ENCODE results near the gene FAM234B. TPM values are rescaled to one million over a fixed set of nuclear protein-coding genes. Genes with fewer than 3 reads are reported as not detected.

The FAM234B gene
- total RNA-seq, 1 experiment from 2014 or later = 3.3 TPM

GRCh38 chr12:13002301-13003097, 41.7 kb upstream of the FAM234B start:
- Histone ChIP-seq H3K36me3 (ENCODE audit: low read depth, low read length) (no peaks in the 10 kb centered on the region), H4K20me1 (ENCODE audit: low read length) (no peaks in the 10 kb centered on the region), H3K9ac (ENCODE audit: low read length) (no peak overlapping the region), H2AFZ (ENCODE audit: low read length) (no peak overlapping the region), H3K27ac (ENCODE audit: low read length) (no peak overlapping the region), H3K9me3 (ENCODE audit: low read length) (no peaks in the 10 kb centered on the region), H3K4me1 (ENCODE audit: insufficient read depth, low read length) (peaks cover 16% of the 10 kb centered on the region), H3F3A (ENCODE audit: low read length, unreplicated experiment) (no peaks in the 10 kb centered on the region), H3K27me3 (ENCODE audit: low read length) (no peaks in the 10 kb centered on the region), H3K9me2 (replicated peaks; ENCODE audit: low read length) (no peaks in the 10 kb centered on the region), H3K4me2 (ENCODE audit: low read length) (0 out of 2 replicates have a peak overlapping the region, but pooled peaks have one; percentile 97), H3K4me3 (ENCODE audit: low read length) (no peak overlapping the region), H3K79me2 (ENCODE audit: low read length) (peaks cover 39% of the 10 kb centered on the region)
- TF ChIP-seq EZH2phosphoT487 (IDR thresholded peaks at IDR 0.05; ENCODE audit: borderline replicate concordance, low read length) (no peak), CTCF (conservative IDR thresholded peaks at IDR 0.05; ENCODE audit: low read depth, low read length) (no peak), EZH2 (IDR thresholded peaks at IDR 0.05; ENCODE audit: low read length, unreplicated experiment) (no peak)
- no peak for DNase-seq
- ChIA-PET CTCF (no interaction called here), POLR2A (ENCODE audit: unreplicated experiment) (interaction anchor here (0.6 kb wide), 1 partner anchor 86 kb away, joined by 5 read pairs; no protein-coding TSS in a partner anchor)
- intact Hi-C loops (cut with micrococcal nuclease) = loop anchor here (5.0 kb wide), 3 partner anchors 135 to 220 kb away; no protein-coding TSS in a partner anchor
- no peak for ATAC-seq
- BruUV-seq (replicated peaks) = TSS peak; percentile 7

- intact Hi-C loops (cut with micrococcal nuclease) = loop anchor here (5.0 kb wide), 3 partner anchors 133 to 218 kb away; no protein-coding TSS in a partner anchor
- BruUV-seq (replicated peaks) = no TSS peak
- no peak overlapping the region for H3K9ac ChIP-seq (ENCODE audit: low read length)
- H3K9me2 ChIP-seq (replicated peaks; ENCODE audit: low read length) = no peaks in the 10 kb centered on the region
- H3K4me2 ChIP-seq (ENCODE audit: low read length) = no peak overlapping the region
- no peaks in the 10 kb centered on the region for H3K36me3 ChIP-seq (ENCODE audit: low read depth, low read length)
- H2AFZ ChIP-seq (ENCODE audit: low read length) = no peak overlapping the region
- no peak for DNase-seq
- H3K27ac ChIP-seq (ENCODE audit: low read length) = no peak overlapping the region
- H3K27me3 ChIP-seq (ENCODE audit: low read length) = no peaks in the 10 kb centered on the region
- peaks cover 21% of the 10 kb centered on the region for H3K79me2 ChIP-seq (ENCODE audit: low read length)
- H3K4me3 ChIP-seq (ENCODE audit: low read length) = no peak overlapping the region
- H3F3A ChIP-seq (ENCODE audit: low read length, unreplicated experiment) = no peaks in the 10 kb centered on the region
- no peak for ATAC-seq
- H4K20me1 ChIP-seq (ENCODE audit: low read length) = no peaks in the 10 kb centered on the region
- TF ChIP-seq EZH2phosphoT487 (IDR thresholded peaks at IDR 0.05; ENCODE audit: borderline replicate concordance, low read length) (no peak), CTCF (conservative IDR thresholded peaks at IDR 0.05; ENCODE audit: low read depth, low read length) (no peak), EZH2 (IDR thresholded peaks at IDR 0.05; ENCODE audit: low read length, unreplicated experiment) (no peak)
- H3K9me3 ChIP-seq (ENCODE audit: low read length) = no peaks in the 10 kb centered on the region
- POLR2A ChIA-PET (ENCODE audit: unreplicated experiment) = no interaction called here
- peaks cover 6% of the 10 kb centered on the region for H3K4me1 ChIP-seq (ENCODE audit: insufficient read depth, low read length)
- CTCF ChIA-PET = no interaction called here
Observed at GRCh38 chr12:13004361-13004760, 39.8 kb upstream of the FAM234B start.

GRCh38 chr12:13004986-13005385, 39.2 kb upstream of the FAM234B start:
- H2AFZ ChIP-seq (ENCODE audit: low read length) = no peak overlapping the region
- intact Hi-C loops (cut with micrococcal nuclease) = loop anchor here (5.0 kb wide), 3 partner anchors 132 to 217 kb away; no protein-coding TSS in a partner anchor
- H4K20me1 ChIP-seq (ENCODE audit: low read length) = no peaks in the 10 kb centered on the region
- ChIA-PET POLR2A (ENCODE audit: unreplicated experiment) (no interaction called here), CTCF (no interaction called here)
- H3K27ac ChIP-seq (ENCODE audit: low read length) = no peak overlapping the region
- H3K9me2 ChIP-seq (replicated peaks; ENCODE audit: low read length) = no peaks in the 10 kb centered on the region
- no peaks in the 10 kb centered on the region for H3K9me3 ChIP-seq (ENCODE audit: low read length)
- DNase-seq (no peak), ATAC-seq (no peak)
- H3K36me3 ChIP-seq (ENCODE audit: low read depth, low read length) = no peaks in the 10 kb centered on the region
- BruUV-seq (replicated peaks) = no TSS peak
- peaks cover 14% of the 10 kb centered on the region for H3K79me2 ChIP-seq (ENCODE audit: low read length)
- no peak overlapping the region for H3K4me3 ChIP-seq (ENCODE audit: low read length)
- H3K9ac ChIP-seq (ENCODE audit: low read length) = no peak overlapping the region
- H3K27me3 ChIP-seq (ENCODE audit: low read length) = no peaks in the 10 kb centered on the region
- no peak for TF ChIP-seq EZH2phosphoT487 (IDR thresholded peaks at IDR 0.05; ENCODE audit: borderline replicate concordance, low read length)
- TF ChIP-seq EZH2 (IDR thresholded peaks at IDR 0.05; ENCODE audit: low read length, unreplicated experiment) = no peak
- TF ChIP-seq CTCF (conservative IDR thresholded peaks at IDR 0.05; ENCODE audit: low read depth, low read length) = no peak
- peaks cover 6% of the 10 kb centered on the region for H3K4me1 ChIP-seq (ENCODE audit: insufficient read depth, low read length)
- H3K4me2 ChIP-seq (ENCODE audit: low read length) = no peak overlapping the region
- H3F3A ChIP-seq (ENCODE audit: low read length, unreplicated experiment) = no peaks in the 10 kb centered on the region

Data from PC-3 (cell line).